HG03139 (cell line): ENCODE results near the gene MED15.
"Not testable (repeated sequence)": the region's sequence is repeated elsewhere in the genome, so short reads cannot be mapped to it uniquely, and the experiment has no call there.

Experiments
- ATAC-seq: cut with Tn5 transposase; IDR thresholded peaks from one replicate; pipeline ENCODE4 v1.9.1; 2021; ENCODE audit not compliant: unreplicated experiment

The MED15 gene

GRCh38 chr22:20619045-20619892, 111.9 kb downstream of the MED15 start:
- no peak for ATAC-seq

- not testable (repeated sequence) for ATAC-seq
Observed at GRCh38 chr22:20619893-20620194, 112.4 kb downstream of the MED15 start.

- ATAC-seq: no peak
Observed at GRCh38 chr22:20621162-20621561, 113.8 kb downstream of the MED15 start.

- no peak for ATAC-seq
Observed at GRCh38 chr22:20622650-20623339, 115.4 kb downstream of the MED15 start.

- ATAC-seq: no peak
Observed at GRCh38 chr22:20624161-20624616, 116.8 kb downstream of the MED15 start.

GRCh38 chr22:20625270-20625669, 117.9 kb downstream of the MED15 start:
- no peak for ATAC-seq

GRCh38 chr22:20626811-20627210, 119.4 kb downstream of the MED15 start:
- ATAC-seq: no peak

- no peak for ATAC-seq
Observed at GRCh38 chr22:20627432-20627831, 120.0 kb downstream of the MED15 start.

GRCh38 chr22:20628081-20628939, 120.9 kb downstream of the MED15 start:
- ATAC-seq: no peak

GRCh38 chr22:20629401-20629800, 122.0 kb downstream of the MED15 start:
- ATAC-seq: no peak

GRCh38 chr22:20630873-20631617, 123.6 kb downstream of the MED15 start:
- no peak for ATAC-seq

- ATAC-seq: no peak
Observed at GRCh38 chr22:20632082-20632481, 124.7 kb downstream of the MED15 start.

GRCh38 chr22:20632518-20632917, 125.1 kb downstream of the MED15 start:
- no peak for ATAC-seq

- ATAC-seq: no peak
Observed at GRCh38 chr22:20634560-20635226, 127.3 kb downstream of the MED15 start.

- ATAC-seq: no peak
Observed at GRCh38 chr22:20635227-20635591, 127.8 kb downstream of the MED15 start.

GRCh38 chr22:20636075-20636812, 128.8 kb downstream of the MED15 start:
- ATAC-seq: no peak

GRCh38 chr22:20636945-20637344, 129.5 kb downstream of the MED15 start:
- ATAC-seq: no peak
